Activated naive CD8-positive, alpha-beta T cell treated with anti-CD3 and anti-CD28 coated beads, Interleukin-2, amount 10 ng/mL, durations not matched to agents 7 days and 5 days (primary cell): ENCODE results near the gene ERC1. TPM values are rescaled to one million over a fixed set of nuclear protein-coding genes. Genes with fewer than 3 reads are reported as not detected.
"Not testable (repeated sequence)": the region's sequence is repeated elsewhere in the genome, so short reads cannot be mapped to it uniquely, and the experiment has no call there.

Experiments
- ATAC-seq: fragments of 150-1000 bp; cut with Tn5 transposase; one replicate; pipeline ENCODE4 v1.10.0; 2021; ENCODE audit warnings: low read depth, moderate library complexity
- POLR2A ChIA-PET: fragments of 350-600 bp; sonication (Branson Sonifier 250); formaldehyde crosslinking; loops from one replicate; lab custom pipeline; 2021; ENCODE audit warnings: antibody characterized with exemption; lab: Charles Lee
- DNase-seq: peaks from one replicate; pipeline ENCODE4 v3.0.0; 2021
- H3K27ac Mint-ChIP-seq: one replicate; pipeline ENCODE4 v1.8.0; 2022; ENCODE audit warnings: mild to moderate bottlenecking, mixed read lengths
- H3K27me3 Mint-ChIP-seq: one replicate; pipeline ENCODE4 v1.8.0; 2022; ENCODE audit warnings: mild to moderate bottlenecking, moderate library complexity, mixed read lengths
- H3K36me3 Mint-ChIP-seq: one replicate; pipeline ENCODE4 v1.8.0; 2021; ENCODE audit warnings: mild to moderate bottlenecking, mixed read lengths
- H3K4me1 Mint-ChIP-seq: one replicate; pipeline ENCODE4 v1.8.0; 2021; ENCODE audit warnings: mixed read lengths
- H3K4me3 Mint-ChIP-seq: one replicate; pipeline ENCODE4 v1.8.0; 2022; ENCODE audit warnings: mild to moderate bottlenecking, moderate library complexity, mixed read lengths
- H3K9me3 Mint-ChIP-seq: one replicate; pipeline ENCODE4 v1.8.0; 2021; ENCODE audit warnings: mixed read lengths
- total RNA-seq, 2 experiments: library from RNA; stranded (reverse); gene quantifications; one replicate each; pipeline ENCODE4 v1.2.3, GENCODE V29; 2021

ERC1 gene
- total RNA-seq, 2 experiments from 2014 or later: 24.0 to 30.3 TPM

- Mint-ChIP-seq H3K27me3 (no peaks in the 10 kb centered on the region), H3K27ac (no peak overlapping the region), H3K4me3 (no peak overlapping the region), H3K36me3 (peaks cover 7% of the 10 kb centered on the region), H3K9me3 (no peaks in the 10 kb centered on the region), H3K4me1 (peaks cover 7% of the 10 kb centered on the region)
- POLR2A ChIA-PET: interaction anchor here (0.6 to 0.9 kb wide), 2 partner anchors 328 to 396 kb away, joined by 3 to 7 read pairs; no protein-coding TSS in a partner anchor
- ATAC-seq (no peak), DNase-seq (no peak)
Measured at GRCh38 chr12:1205512-1206060, 214.6 kb downstream of the ERC1 start.

GRCh38 chr12:1206118-1206734 lies 215.2 kb downstream of the ERC1 start:
- Mint-ChIP-seq H3K36me3 (peaks cover 7% of the 10 kb centered on the region), H3K27ac (no peak overlapping the region), H3K27me3 (no peaks in the 10 kb centered on the region), H3K4me3 (no peak overlapping the region), H3K4me1 (peaks cover 7% of the 10 kb centered on the region), H3K9me3 (no peaks in the 10 kb centered on the region)
- no peak for ATAC-seq
- DNase-seq: no peak
- POLR2A ChIA-PET: no interaction called here

GRCh38 chr12:1207276-1207675 lies 216.3 kb downstream of the ERC1 start:
- POLR2A ChIA-PET: no interaction called here
- no peaks in the 10 kb centered on the region for H3K9me3 Mint-ChIP-seq
- H3K27me3 Mint-ChIP-seq: no peaks in the 10 kb centered on the region
- H3K4me1 Mint-ChIP-seq: peaks cover 5% of the 10 kb centered on the region
- H3K4me3 Mint-ChIP-seq: no peak overlapping the region
- DNase-seq (no peak), ATAC-seq (no peak)
- H3K27ac Mint-ChIP-seq: no peak overlapping the region
- peaks cover 7% of the 10 kb centered on the region for H3K36me3 Mint-ChIP-seq

GRCh38 chr12:1208719-1209118 lies 217.7 kb downstream of the ERC1 start:
- H3K27me3 Mint-ChIP-seq, H3K36me3 Mint-ChIP-seq, H3K4me3 Mint-ChIP-seq, ATAC-seq, H3K4me1 Mint-ChIP-seq, DNase-seq, POLR2A ChIA-PET, H3K27ac Mint-ChIP-seq, H3K9me3 Mint-ChIP-seq: not testable (repeated sequence)

- ATAC-seq (no peak), DNase-seq (no peak)
- no peaks in the 10 kb centered on the region for H3K27me3 Mint-ChIP-seq
- no peaks in the 10 kb centered on the region for H3K9me3 Mint-ChIP-seq
- H3K27ac Mint-ChIP-seq: no peak overlapping the region
- POLR2A ChIA-PET: no interaction called here
- no peak overlapping the region for H3K4me3 Mint-ChIP-seq
- H3K36me3 Mint-ChIP-seq: peaks cover 3% of the 10 kb centered on the region
- H3K4me1 Mint-ChIP-seq: no peaks in the 10 kb centered on the region
Measured at GRCh38 chr12:1212526-1212925, 221.5 kb downstream of the ERC1 start.

GRCh38 chr12:1213205-1213604 lies 222.2 kb downstream of the ERC1 start:
- ATAC-seq: no peak
- H3K27me3 Mint-ChIP-seq: no peaks in the 10 kb centered on the region
- no peak for DNase-seq
- H3K36me3 Mint-ChIP-seq: peaks cover 2% of the 10 kb centered on the region
- POLR2A ChIA-PET: no interaction called here
- no peaks in the 10 kb centered on the region for H3K9me3 Mint-ChIP-seq
- no peak overlapping the region for H3K4me3 Mint-ChIP-seq
- H3K4me1 Mint-ChIP-seq: no peaks in the 10 kb centered on the region
- H3K27ac Mint-ChIP-seq: no peak overlapping the region

GRCh38 chr12:1213618-1214205 lies 222.7 kb downstream of the ERC1 start:
- no peak for ATAC-seq
- POLR2A ChIA-PET: no interaction called here
- no peak overlapping the region for H3K4me3 Mint-ChIP-seq

GRCh38 chr12:1216560-1216959 lies 225.5 kb downstream of the ERC1 start:
- Mint-ChIP-seq H3K9me3 (no peaks in the 10 kb centered on the region), H3K4me1 (no peaks in the 10 kb centered on the region), H3K27me3 (no peaks in the 10 kb centered on the region), H3K36me3 (no peaks in the 10 kb centered on the region), H3K4me3 (no peak overlapping the region), H3K27ac (no peak overlapping the region)
- ATAC-seq (no peak), DNase-seq (no peak)
- POLR2A ChIA-PET: no interaction called here

More at GRCh38 chr12:1213618-1214205, 222.7 kb downstream of the ERC1 start:
- no peak for DNase-seq
- H3K36me3 Mint-ChIP-seq: peaks cover 2% of the 10 kb centered on the region
- H3K27me3 Mint-ChIP-seq: no peaks in the 10 kb centered on the region
- no peaks in the 10 kb centered on the region for H3K9me3 Mint-ChIP-seq
- H3K27ac Mint-ChIP-seq: no peak overlapping the region
- H3K4me1 Mint-ChIP-seq: no peaks in the 10 kb centered on the region

GRCh38 chr12:1217191-1217949 lies 226.3 kb downstream of the ERC1 start:
- POLR2A ChIA-PET: no interaction called here
- Mint-ChIP-seq H3K36me3 (no peaks in the 10 kb centered on the region), H3K9me3 (no peaks in the 10 kb centered on the region), H3K4me1 (no peaks in the 10 kb centered on the region), H3K4me3 (no peak overlapping the region), H3K27ac (no peak overlapping the region), H3K27me3 (no peaks in the 10 kb centered on the region)
- DNase-seq (no peak), ATAC-seq (no peak)

GRCh38 chr12:1218369-1218768 lies 227.3 kb downstream of the ERC1 start:
- H3K9me3 Mint-ChIP-seq: no peaks in the 10 kb centered on the region
- POLR2A ChIA-PET: no interaction called here
- no peak overlapping the region for H3K27ac Mint-ChIP-seq
- no peak overlapping the region for H3K4me3 Mint-ChIP-seq
- ATAC-seq: no peak
- H3K36me3 Mint-ChIP-seq: no peaks in the 10 kb centered on the region
- DNase-seq: no peak
- no peaks in the 10 kb centered on the region for H3K27me3 Mint-ChIP-seq
- no peaks in the 10 kb centered on the region for H3K4me1 Mint-ChIP-seq

- no peak overlapping the region for H3K27ac Mint-ChIP-seq
- DNase-seq (no peak), ATAC-seq (no peak)
- no peaks in the 10 kb centered on the region for H3K4me1 Mint-ChIP-seq
- H3K27me3 Mint-ChIP-seq: no peaks in the 10 kb centered on the region
- no peaks in the 10 kb centered on the region for H3K36me3 Mint-ChIP-seq
- POLR2A ChIA-PET: interaction anchor here (0.7 kb wide), 1 partner anchor 10 kb away, joined by 3 read pairs; no protein-coding TSS in a partner anchor
- no peaks in the 10 kb centered on the region for H3K9me3 Mint-ChIP-seq
- no peak overlapping the region for H3K4me3 Mint-ChIP-seq
Measured at GRCh38 chr12:1220127-1221092, 229.4 kb downstream of the ERC1 start.

- Mint-ChIP-seq H3K27ac (no peak overlapping the region), H3K4me1 (peaks cover 4% of the 10 kb centered on the region), H3K27me3 (no peaks in the 10 kb centered on the region), H3K9me3 (no peaks in the 10 kb centered on the region), H3K36me3 (peaks cover 2% of the 10 kb centered on the region), H3K4me3 (no peak overlapping the region)
- POLR2A ChIA-PET: no interaction called here
- ATAC-seq: no peak
- no peak for DNase-seq
Measured at GRCh38 chr12:1222858-1223639, 232.0 kb downstream of the ERC1 start.
